GM18499 (cell line): ENCODE data around the gene PYGM.

Experiments
- ATAC-seq: cut with Tn5 transposase; IDR thresholded peaks from one replicate; pipeline ENCODE4 v1.9.1; 2021; ENCODE audit warnings: moderate number of reproducible peaks; ENCODE audit not compliant: insufficient read depth, unreplicated experiment

PYGM gene

GRCh38 chr11:64792482-64792881 lies 32.7 kb upstream of the PYGM start:
- ATAC-seq = no peak

- ATAC-seq = no peak
Measured at GRCh38 chr11:64791781-64792291, 32.1 kb upstream of the PYGM start.

DNA sequence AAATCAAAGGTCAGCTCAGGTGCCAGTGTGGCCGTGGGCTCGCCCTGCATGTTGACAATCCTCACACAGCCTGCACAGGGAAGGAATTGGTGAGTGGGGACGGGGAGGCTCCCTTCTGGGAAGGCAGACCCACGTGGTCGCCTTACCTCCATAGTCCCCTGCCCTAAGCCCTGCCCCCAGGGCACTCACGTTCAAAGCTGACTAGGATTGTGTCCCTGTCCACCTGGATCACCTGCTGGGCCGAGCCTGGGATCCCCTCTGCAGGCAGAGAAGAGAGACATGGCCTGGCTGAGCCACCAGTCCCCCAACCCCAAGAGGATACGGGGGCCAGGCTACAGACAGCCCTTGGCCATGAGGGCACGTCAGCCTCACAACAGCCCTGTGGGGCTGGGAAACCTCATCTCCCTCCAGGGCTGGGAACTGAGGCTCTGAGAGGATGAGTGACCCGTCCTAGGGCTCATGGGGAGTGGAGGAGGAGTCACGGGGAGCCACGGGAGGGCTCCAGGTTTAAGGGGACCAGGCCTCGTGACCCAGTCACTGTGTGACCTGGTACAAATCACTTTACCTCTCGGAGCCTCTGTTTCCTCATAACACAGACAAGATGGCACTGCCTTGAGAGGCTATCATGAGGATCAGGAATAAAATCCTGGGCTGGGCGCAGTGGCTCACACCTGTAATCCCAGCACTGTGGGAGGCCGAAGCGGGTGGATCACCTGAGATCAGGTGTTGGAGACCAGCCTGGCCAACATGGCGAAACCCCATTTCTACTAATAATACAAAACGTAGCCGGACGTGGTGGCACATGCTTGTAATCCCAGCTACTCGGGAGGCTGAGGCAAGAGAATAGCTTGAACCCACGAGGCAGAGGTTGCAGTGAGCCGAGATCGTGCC lies 30.7 kb upstream of the PYGM start:
- ATAC-seq = no peak

- no peak for ATAC-seq
Measured at GRCh38 chr11:64789331-64790204, 29.8 kb upstream of the PYGM start.

DNA sequence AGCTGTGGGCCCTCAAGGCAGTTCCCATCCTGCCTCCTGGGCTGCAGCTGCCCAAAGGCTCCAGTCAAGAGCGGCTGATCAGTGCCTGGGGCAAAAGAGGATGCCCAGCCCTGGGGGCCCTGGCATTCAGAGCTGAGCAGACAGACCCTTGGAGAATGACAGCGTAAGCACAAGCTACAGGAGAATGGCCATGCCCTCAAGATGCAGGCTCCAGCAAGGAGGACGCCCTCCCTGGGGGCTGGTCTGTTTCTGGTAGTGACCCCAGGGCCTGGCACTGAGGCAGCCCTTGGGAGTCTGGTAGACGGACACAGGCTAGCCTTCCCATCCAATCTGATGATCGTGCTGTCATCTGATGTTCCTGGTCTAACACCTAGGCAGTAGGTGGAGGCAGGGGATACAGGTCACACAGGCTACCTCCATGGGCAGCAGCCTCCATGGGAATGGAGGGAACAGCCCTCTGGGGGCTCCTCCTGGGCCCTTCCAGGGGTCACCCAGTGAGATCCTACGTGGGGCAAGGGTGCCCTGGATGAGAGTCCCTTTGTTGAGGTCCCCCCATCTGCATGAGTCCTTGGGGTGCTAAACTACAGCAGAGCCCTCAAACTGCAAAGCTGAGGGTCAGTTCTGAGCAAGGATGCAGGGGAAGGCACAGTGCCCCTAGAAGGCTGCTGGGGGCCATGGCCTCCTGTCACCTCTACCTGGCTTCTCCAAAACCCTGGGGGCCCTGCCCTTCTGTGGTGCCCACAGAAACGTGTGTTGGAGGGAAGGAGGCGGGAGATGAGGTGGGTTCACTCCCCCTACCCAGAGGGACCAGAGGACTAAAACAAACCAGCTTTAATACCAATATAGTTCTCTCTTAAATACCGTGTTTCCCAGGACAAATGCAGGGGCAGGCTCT lies 28.8 kb upstream of the PYGM start:
- no peak for ATAC-seq

DNA sequence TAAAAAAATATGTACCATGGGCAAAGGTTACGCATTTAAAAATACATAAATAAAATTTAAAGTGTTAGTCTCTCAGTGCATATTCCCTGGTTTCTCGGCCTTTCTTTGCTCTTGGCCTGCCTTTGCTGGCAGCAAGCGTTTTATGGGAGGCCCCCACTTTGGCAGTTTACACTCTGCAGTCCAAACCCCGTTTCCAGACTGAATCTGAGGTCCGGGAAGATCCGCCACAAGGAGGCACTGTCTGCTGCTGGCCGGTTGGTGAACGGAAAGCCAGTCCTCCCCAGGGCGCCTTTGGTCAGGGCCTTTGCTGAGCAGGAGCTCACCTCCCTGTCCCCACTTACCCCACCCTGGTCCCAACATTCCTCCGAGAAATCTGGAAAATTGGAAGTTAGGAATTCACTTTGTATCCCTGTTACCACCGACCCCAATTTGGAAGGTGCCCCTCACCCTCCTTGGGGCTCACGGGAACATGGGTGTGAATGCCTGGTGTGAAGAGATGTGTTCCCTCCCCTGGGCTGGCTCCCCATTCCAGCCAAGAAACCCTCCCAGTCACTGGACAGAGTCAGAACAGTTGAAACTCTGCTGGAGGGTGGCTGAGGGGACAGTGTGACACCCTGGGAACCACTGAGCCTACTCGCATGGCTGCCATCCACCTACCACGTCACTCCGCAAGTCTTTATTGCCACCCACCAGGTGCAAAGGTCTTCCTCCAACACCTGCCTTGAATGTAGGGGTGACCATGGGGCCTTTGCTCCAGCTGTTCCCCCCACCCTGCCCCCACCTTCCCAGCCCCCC lies 27.9 kb upstream of the PYGM start:
- no peak for ATAC-seq

DNA sequence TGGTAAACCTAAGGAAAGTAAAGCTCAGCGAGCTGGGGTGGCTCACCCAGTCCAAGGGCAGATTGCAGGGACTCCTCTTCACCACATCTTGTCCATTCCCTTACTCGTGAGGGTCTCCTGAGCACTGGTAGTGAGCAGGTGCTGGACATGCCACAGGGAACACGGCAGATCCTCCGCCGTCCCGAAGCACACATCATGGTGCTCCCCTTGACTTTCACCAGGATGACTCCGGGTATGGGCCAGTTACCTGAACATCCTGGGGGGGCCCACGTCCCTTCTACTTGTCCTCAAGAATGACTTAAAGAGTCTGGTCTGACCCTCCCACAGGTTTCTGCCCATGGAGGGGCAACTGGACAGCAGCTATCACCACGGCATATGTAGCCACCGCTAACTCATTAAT lies 26.5 kb upstream of the PYGM start:
- ATAC-seq = no peak

DNA sequence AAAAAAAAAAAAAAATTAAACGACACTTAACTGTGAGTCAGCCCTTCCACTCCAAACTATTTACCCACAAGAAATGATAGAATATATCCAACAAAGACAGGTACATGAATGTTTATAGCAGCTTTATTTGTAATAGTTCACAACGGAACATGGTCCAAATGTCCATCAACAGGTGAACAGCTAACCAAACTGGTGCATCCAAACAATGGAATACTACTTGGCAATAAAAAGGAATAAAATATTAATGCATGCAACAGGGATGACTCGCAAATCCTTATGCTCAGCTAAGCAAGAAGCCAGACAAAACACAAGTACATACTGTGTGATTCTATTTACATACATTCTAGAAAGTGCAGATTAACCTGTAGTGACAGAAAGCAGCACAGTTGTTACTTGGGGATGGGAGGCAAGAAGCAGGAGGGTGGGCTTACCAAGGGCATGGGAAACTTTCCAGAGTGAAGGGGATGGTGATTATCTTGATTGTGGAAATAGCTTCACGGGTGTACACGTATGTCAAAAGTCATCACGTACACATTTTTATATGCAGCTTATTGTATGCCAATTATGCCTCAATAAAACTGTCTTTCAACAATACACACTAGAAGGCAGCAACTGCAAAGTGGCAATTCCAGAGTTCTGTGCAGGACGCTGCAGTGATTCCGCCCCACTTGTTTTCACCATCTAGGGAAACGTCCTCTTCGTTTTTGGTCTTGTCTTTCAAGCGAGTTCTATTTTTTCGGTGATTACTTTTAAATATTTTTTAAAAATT lies 25.2 kb upstream of the PYGM start:
- no peak for ATAC-seq

DNA sequence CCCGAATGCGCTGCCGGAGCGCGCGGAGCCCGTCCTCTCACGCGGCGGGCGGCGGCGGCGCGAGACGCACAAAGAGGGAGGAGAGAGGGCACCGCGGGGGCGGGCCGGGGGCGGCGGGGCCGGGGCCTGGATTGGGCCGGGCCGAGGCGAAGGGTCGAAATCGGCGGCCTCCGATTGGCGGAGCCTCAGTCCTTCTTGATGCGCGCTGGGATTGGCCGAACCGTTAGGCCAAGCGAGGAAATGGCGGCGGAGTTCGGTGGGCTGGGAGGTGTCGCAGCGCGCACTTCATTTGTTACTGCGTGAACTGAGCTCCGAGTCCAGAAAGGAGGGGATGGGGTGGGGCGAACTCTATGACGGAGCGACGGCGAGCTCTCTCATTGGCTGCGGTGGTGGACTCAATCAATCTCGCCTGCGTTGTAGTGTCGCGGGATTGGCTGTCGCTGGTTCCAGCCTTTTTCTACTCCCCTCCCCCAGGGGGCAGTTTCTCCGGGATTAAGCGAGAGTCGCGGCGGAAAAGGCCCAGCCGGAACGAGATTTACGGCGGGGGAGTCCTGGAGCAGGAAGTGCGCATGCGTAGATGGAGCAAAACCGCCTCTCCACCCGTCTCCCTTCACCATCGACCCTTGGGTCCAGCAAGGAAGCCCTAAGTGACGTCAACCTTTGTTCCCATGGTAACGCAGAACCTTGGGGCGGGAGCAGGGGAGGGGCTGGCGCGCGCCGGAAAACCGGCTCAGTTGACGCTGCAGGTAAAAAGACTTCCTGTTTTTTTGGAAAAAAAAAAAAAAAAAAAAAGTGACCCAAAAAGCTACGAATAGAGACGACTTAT lies 18.9 kb upstream of the PYGM start, which contains the start of gene SF1:
SF1 (minus strand) TSS at position 70 of the 826 bp plus-strand sequence. CDS start 150 bp downstream, outside the sequence.
- peak; percentile 60 for ATAC-seq

GRCh38 chr11:64778223-64778472 lies 18.4 kb upstream of the PYGM start:
- no peak for ATAC-seq

DNA sequence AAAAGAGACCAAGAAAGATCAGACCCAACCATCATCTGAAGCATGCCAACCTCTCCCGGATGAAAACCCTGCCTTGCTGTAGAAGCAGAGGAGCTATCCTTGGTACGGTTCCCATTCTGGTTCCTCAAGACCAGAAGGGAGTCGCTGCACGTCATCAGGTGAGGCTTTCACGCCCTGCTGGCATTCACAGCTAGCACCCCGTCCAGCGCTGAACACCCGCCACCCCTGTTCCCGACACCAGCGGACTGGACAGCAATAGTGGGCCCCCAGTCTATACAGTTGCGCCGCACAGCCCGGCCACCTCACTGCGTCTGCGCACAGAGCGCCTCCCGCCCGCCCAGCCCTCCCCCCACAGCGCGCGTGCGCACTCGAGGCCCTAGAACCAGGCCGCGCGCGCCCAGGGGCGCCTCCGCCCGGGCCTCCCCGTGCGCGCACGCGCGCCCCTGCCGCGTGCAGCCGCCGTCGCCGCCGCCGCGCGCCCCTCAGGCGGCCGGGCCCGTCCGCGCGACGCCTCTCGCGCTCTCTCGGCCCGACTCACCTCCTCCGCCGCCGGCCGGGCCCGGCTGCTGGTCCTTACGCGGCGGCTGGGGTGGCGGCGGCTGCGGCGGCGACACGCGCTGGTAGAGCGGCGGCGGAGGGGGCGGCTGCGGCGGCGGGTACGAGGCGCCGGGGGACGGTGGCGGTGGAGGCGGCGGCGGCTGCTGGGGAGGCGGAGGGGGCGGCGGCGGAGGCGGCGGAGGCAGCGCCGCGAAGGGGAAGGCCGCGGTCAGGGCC lies 17.9 kb upstream of the PYGM start:
- no peak for ATAC-seq

DNA sequence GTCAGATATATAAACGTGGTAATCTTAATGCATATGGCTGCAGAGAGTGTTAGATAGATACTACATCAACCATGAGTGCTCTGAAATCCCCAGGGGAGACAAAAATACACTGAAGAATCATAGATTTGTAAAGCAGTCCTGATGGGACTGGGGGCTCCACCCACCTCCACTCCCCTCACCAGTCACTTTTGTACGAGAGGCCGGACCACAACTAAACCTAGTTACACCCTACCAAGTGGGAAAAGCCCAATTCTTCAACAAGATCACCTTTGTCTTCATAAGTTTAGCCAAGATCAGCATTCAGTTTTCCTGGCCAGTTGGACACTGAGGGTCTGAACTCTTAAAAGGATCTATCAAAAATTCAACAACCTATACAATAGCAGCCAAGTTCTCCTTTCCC lies 17.1 kb upstream of the PYGM start:
- ATAC-seq = no peak

- no peak for ATAC-seq
Measured at GRCh38 chr11:64776425-64776824, 16.7 kb upstream of the PYGM start.

DNA sequence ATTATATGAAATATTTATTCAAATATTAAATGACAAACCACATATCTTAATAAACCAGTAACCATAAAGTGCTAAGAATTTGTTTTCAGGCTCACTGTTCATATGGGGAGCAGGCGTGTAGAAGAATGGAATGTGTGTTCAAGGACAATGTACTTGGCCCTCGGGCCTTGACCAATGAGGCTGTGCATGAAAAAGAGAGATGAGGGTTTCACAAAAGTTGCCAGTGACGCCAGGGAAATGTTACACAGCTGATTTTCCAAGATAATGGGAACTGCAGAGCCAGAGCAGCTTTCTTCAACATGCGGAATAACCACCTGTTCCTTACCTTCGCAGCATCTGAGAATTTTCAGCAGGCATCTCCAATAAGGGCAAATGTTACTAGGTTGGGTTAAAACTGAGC lies 14.4 kb upstream of the PYGM start:
- ATAC-seq = no peak

DNA sequence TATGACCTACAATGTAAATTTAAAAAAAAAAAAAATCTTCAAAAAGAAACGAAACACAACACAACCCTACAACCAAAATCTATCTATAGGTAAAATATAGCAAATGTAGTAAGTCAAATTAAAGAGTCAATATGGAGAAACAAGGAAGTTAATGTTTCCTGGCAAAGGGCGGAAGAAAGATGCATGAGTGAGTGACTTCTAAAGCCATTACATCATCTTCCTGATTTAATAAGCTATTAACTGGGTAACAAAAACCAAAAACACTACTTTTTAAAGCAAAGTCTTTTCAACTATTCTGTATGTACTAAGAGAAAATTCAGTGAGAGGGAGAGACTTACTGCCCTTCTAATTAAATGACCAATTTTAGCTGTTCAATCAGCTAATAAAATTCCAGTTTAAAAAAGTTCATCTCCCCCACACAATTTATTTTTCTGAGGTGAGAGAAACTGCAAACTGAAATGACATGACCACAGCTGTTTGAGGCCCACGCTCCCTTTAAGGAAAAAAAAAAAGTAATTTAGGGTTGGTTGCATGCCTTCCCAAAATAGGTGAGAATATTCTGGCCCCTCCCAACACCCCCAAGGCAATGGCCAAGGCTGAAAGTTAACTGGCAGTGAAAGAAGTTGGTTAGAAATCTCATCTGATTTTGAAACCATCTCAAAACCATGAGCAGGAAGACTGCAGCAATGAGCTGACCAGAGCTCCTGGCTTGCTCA lies 12.7 kb upstream of the PYGM start:
- no peak for ATAC-seq

DNA sequence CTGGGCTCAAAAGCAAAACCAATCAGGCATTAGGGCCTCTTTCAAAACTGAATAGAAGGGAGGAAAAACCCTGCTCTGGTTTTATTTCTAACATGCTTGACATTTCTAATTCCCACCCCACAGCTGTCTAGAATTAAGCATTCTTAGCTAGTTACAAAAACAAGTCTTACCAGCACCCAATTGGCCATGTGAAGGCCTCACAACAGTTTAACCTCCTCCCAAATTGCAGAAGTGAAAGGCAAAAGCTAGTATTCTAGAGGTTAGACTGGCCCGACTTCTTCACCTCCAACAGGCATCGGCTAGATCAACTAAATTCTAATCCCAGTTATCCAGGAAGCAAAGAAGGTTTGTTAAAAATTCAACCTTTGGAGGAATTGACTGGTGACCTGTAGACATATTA lies 12.1 kb upstream of the PYGM start:
- no peak for ATAC-seq

DNA sequence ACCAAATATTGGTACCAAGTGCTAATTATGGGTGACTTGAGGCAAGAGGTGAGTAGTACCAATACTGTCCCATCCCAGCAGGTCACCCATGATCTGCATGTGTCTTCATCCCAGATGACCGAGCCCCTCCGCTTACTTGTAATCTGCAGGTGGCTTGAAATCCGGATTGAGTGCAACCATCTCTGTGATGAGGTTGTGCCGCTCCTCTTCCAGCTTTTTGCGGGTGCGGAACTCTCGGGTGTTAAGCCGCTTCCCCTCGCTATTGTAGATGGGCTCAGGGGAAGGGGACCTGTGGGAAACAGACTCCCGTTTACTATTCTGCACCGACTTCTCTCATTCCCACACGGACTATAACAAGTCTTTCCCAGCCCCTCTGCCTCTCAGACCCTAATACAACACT lies 10.3 kb upstream of the PYGM start:
- ATAC-seq = no peak
